ENCODE measurements around the gene RNF213.

RNF213 gene

DNA sequence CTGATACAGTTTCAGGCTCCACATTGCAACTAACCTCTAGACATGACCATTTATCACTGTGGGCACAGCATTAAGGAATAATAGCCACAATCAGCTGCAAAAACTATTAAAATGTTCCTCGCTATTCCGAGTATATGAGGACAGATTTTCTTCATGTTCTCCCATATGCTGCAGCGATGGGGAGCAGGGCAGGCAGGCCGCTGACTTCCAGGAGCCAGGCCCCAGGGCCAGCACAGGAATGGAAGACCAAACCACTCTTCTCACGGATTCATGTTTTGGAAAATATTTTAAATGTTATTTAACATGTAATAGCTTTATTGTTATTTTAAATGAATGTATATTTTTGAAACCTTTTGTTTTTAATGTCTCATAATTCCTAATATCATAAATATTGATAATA lies 110.5 kb downstream of the RNF213 start:
- no peak overlapping the region for H3K4me3 ChIP-seq (ENCODE audit: low read depth, low read length)
- no peak for DNase-seq (ENCODE audit: low read depth, low spot score)
- in situ Hi-C loops (cut with HindIII; ENCODE audit: low sequenced_read_pairs) = no loop called here
- TF ChIP-seq CTCF (IDR thresholded peaks at IDR 0.05; ENCODE audit: low read depth, low read length) = no peak

DNA sequence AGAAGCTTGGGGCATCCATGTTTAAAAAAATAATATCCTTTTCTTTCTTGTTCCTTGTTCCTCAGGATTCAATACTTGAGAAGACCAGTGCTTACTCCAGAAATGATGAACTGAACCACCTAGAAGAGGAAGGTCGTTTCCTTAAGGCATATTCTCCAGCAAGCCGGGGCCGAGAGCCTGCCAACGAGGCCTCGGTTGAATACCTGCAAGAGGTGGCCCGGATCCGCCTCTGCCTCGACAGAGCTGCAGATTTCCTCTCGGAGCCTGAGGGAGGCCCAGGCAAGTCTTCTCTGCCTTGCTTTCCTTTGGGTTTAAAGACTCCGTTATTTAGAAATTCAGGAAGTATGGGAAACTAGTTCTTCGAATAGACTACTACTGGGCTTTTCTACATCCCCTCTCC lies 111.8 kb downstream of the RNF213 start:
- in situ Hi-C loops (cut with HindIII; ENCODE audit: low sequenced_read_pairs) = no loop called here
- no peak overlapping the region for H3K4me3 ChIP-seq (ENCODE audit: low read depth, low read length)
- TF ChIP-seq CTCF (IDR thresholded peaks at IDR 0.05; ENCODE audit: low read depth, low read length) = no peak
- DNase-seq (ENCODE audit: low read depth, low spot score) = no peak

- no peak for TF ChIP-seq CTCF (IDR thresholded peaks at IDR 0.05; ENCODE audit: low read depth, low read length)
- in situ Hi-C loops (cut with HindIII; ENCODE audit: low sequenced_read_pairs) = no loop called here
- H3K4me3 ChIP-seq (ENCODE audit: low read depth, low read length) = no peak overlapping the region
- DNase-seq (ENCODE audit: low read depth, low spot score) = no peak
Observed at GRCh38 chr17:80372922-80373570, 112.4 kb downstream of the RNF213 start.

GRCh38 chr17:80374039-80374731 lies 113.5 kb downstream of the RNF213 start:
- in situ Hi-C loops (cut with HindIII; ENCODE audit: low sequenced_read_pairs) = no loop called here
- no peak for DNase-seq (ENCODE audit: low read depth, low spot score)
- no peak overlapping the region for H3K4me3 ChIP-seq (ENCODE audit: low read depth, low read length)
- no peak for TF ChIP-seq CTCF (IDR thresholded peaks at IDR 0.05; ENCODE audit: low read depth, low read length)

- in situ Hi-C loops (cut with HindIII; ENCODE audit: low sequenced_read_pairs) = no loop called here
- H3K4me3 ChIP-seq (ENCODE audit: low read depth, low read length) = no peak overlapping the region
- no peak for DNase-seq (ENCODE audit: low read depth, low spot score)
- TF ChIP-seq CTCF (IDR thresholded peaks at IDR 0.05; ENCODE audit: low read depth, low read length) = no peak
Observed at GRCh38 chr17:80374732-80375585, 114.3 kb downstream of the RNF213 start.

DNA sequence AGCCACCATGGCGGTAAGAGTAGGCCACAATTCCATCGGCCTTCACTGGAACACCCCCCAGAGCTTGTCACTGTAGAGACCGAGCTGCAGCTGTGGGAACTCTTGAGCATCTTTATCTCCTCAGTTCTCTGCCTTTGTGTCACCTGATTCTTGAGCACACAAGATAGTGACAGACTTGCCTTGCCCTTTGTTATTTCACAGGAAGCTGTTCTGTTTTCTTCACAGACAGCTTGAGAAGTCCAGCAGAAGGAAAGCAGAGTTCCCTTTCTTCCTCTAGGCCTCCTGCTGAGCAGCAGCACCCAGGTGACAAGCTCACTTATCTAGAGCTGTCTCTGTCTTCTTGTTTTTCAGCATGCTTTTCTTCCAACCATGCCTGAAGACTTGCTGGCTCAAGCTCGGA lies 115.9 kb downstream of the RNF213 start:
- no peak for DNase-seq (ENCODE audit: low read depth, low spot score)
- no peak for TF ChIP-seq CTCF (IDR thresholded peaks at IDR 0.05; ENCODE audit: low read depth, low read length)
- in situ Hi-C loops (cut with HindIII; ENCODE audit: low sequenced_read_pairs) = no loop called here
- H3K4me3 ChIP-seq (ENCODE audit: low read depth, low read length) = no peak overlapping the region

Data from astrocyte of the spinal cord (primary cell).